GM19023 (cell line): ENCODE measurements around the gene BCAS4.
"Not testable (repeated sequence)": the region's sequence is repeated elsewhere in the genome, so short reads cannot be mapped to it uniquely, and the experiment has no call there.

Source experiments
- ATAC-seq: cut with Tn5 transposase; IDR thresholded peaks from one replicate; pipeline ENCODE4 v1.9.1; 2021; ENCODE audit warnings: mild to moderate bottlenecking, moderate library complexity; ENCODE audit not compliant: unreplicated experiment

Gene BCAS4

DNA sequence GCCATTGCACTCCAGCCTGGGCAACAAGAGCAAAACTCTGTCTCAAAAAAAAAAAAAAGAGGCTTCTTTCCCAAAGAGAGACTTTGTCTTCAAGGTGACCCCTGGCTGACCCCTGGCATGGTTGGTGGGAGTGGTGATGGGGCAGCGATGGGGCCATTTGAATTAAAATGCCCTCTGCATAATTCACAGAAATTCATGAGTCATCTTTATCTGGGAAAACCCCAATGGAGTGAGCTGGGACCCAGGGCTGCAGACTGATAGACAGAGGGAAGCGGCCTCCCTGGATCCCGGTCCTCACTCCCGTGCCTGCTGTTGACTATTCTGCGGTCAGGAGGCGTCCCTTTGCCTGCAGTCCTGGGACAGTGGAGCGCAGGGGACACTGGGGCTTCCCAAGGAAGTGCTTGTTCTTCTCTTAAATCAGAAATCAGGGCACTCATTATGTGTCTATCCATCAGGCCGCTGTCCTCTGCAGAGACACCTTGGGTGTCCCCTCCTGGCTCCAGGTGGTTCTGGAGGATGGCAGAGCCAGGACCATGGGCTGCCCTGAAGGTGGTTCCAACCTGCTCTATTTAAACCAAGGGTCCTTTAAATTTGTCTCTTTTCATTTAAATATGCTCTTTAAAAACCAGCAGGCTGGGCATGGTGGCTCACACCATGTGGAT, 23.3 kb upstream of the BCAS4 start:
- ATAC-seq: not testable (repeated sequence)

- ATAC-seq: no peak
Measured at GRCh38 chr20:50772420-50773185, 22.3 kb upstream of the BCAS4 start.

DNA sequence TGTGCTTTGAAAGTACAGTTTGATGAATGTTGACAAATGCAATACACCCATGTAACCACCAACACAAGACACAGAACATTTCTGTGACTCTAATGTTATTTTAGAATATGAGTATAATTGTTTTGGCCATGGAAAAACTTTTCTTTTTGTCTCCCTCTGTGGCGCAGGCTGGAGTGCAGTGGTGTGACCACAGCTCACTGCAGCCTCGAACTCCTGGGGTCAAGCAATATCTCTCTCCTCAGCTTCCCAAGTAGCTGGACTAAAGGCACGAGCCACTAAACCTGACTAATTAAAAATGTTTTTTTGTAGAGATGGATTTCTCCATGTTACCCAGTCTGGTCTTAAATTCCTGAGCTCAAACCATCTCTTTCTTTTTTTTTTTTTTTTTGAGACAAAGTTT, 20.3 kb upstream of the BCAS4 start:
- ATAC-seq: no peak

DNA sequence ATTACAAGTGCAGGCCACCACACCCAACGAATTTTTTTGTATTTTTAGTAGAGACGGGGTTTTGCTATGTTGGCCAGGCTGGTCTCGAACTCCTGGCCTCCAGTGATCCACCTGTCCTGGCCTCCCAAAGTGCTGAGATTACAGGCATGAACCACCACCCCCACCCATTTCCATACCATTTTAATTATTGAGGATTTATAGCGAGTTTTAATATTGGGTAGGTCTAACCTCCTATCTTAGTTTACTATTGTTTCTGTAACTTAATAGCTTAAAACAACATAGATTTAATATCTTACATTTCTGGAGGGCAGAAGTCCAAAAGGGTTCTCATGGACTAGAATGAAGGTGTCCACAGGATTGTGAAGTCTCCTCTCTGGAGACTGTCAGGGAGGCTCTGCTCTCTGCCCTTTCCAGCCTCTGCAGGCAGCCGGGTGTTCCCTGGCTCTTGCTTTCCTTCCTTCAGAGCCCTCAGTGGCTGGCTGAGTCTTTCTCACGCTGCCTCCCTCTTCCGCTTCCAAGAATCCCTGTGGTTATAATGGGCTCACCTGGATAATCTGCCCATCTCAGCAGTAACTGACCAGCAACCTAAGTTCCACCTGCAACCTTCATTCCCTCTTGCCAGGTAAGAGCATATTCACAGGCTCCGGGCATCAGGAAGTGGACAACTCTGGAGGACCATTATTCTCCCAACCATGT, 18.6 kb upstream of the BCAS4 start:
- ATAC-seq: no peak

- no peak for ATAC-seq
Measured at GRCh38 chr20:50777373-50777772, 17.5 kb upstream of the BCAS4 start.

GRCh38 chr20:50778994-50779393, 15.9 kb upstream of the BCAS4 start:
- not testable (repeated sequence) for ATAC-seq

- no peak for ATAC-seq
Measured at GRCh38 chr20:50783390-50783789, 11.5 kb upstream of the BCAS4 start.

GRCh38 chr20:50783903-50784302, 11.0 kb upstream of the BCAS4 start:
- no peak for ATAC-seq

- no peak for ATAC-seq
Measured at GRCh38 chr20:50784464-50784863, 10.4 kb upstream of the BCAS4 start.

DNA sequence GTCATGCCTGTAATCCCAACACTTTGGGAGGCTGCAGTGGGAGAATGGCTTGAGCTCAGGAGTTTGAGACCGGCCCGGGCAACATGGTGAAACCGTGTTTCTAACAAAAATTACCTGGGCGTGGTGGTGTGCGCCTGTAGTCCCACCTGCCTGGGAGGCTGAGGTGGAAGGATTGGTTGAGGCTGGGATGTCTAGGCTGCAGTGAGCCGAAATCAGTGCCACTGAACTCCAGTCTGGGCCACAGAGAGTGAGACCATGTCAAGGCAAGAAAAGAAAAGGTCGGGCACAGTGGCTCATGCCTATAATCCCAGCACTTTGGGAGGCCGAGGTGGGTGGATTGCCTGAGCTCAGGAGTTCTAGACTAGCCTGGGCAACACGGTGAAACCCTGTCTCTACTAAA, 8.2 kb upstream of the BCAS4 start:
- no peak for ATAC-seq

DNA sequence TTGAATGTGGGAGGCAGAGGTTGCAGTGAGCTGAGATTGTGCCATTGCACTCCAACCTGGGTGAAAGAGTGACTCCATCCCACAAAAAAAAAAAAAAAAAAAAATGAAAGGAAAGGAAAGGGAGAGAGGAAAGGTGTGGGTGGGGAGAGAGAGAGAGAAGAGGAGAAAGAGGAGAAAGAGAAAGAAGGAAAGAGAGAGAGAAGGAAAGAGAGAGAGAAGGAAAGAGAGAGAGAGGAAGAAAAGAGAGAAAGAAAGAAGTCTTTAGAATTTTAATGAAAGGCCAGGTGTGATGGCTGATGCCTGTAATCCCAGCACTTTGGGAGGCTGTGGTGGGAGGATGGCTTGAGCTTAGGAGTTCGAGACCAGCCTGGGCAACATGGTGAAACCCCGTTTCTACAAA, 7.7 kb upstream of the BCAS4 start:
- no peak for ATAC-seq

DNA sequence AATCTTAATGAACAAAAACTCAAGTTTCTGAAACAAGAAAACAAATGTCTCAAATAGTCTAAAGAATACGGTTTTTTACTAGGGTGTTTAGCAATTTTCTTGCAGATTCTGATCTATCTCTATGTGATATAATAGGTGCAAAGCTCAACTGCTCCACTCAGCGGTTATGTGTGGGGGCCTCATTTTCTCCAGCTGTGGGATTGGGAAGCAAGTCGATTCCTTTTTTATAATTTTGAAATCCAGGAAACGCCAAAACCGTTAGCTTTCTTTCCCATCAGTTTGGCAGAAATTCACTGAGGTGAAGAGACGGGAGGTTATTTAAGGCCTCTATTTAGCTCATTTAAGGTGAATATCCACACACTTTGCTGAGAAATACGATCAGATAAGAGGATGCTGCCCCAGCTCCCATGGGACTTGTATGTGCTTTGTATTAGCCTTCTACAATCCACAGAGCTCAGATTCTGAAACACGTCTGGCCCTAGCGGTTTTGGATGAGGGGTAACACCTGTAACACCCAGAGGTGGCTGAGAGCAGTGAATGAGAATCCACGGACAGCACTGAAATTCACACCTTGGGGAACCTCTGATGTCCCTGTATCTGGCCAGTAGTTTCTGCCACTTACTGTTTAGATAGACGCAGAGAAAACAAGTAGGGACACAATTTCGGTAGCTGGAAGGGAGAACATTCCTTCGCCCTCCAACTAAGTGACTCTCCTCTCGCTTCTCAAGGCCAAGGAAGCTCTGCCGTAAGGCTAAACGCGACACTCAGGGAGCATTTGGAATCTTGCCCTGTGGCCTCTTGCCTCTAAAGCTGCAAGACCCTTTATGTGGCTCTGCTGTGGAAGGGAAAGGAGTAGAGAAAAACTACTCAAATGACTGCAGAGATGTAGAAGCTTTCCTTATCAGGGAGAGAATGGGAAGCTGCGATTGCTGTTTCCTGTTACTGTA, 6.5 kb upstream of the BCAS4 start:
- no peak for ATAC-seq

DNA sequence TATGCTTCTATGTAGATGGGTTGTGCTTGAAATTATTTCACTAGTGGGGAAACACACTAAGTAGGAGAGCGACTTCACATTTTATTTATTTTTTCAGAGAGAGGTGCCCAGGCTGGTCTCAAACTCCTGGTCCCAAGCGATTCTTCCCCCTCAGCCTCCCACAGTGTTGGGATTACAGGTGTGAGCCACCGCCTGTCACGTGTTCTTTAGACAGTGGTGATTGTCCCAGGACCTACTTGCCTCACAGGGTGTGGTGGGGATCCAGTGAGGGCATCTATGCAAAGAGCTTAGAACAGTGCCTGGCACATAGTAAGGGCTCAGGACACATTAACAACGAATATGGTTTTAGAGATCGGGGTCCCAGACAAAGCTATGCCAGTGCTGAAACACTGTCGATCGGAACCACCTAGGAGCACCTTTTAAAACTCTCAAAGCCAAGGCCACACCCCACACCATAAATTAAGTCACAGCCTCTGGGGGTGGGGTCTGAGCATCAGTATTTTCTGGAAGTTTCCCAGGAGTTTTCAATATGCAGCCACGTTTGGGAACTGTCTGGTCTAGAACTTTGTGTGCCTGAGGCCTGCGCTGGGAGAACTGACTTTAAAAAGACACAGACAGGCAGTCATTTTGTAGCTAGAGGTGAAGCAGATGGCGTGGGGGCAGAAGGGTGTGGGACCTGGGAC, 4.8 kb upstream of the BCAS4 start:
- ATAC-seq: no peak

GRCh38 chr20:50790651-50791277, 4.1 kb upstream of the BCAS4 start:
- ATAC-seq: peak; percentile 49

DNA sequence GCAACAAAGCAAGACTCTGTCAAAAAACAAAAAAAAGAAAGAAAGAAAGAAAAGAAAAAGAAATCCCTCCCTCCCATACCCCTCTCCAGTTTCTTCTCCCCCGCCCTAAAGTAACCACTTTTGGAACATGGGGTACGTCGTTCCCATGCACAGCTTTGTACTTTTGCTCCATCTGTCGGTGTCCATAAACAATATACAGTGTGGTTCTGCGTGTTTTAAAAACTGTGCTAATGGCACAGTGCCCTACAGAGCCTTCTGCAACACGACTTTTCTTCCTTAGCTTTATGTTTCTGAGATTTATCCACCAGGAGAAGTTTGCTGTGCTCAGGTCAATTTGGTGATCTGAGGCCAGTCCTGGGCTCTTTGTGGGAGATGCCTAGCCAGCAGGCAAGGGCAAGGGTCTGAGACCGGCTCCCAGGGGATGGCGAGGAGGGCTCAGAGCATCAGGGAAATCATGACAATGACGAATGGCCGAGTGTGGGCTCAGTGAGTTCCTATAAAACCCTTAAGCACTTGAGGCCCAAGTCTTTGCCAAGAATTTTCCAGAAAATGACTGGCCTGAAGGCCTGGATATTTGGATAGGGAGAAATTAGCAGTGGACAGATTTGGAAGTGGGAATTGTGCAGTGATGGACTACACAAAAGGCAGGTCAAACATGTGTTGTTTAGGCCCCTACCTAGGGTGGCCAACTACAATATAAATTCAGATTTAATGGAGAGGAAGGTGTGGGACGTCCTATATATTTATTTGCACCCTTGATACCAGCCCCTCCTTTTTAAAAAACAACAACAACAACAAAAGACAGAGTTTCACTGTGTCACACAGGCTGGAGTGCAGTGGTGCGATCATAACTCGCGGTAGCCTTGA, 1.9 kb upstream of the BCAS4 start:
- ATAC-seq: no peak

GRCh38 chr20:50793575-50794016, 1.3 kb upstream of the BCAS4 start:
- not testable (repeated sequence) for ATAC-seq

DNA sequence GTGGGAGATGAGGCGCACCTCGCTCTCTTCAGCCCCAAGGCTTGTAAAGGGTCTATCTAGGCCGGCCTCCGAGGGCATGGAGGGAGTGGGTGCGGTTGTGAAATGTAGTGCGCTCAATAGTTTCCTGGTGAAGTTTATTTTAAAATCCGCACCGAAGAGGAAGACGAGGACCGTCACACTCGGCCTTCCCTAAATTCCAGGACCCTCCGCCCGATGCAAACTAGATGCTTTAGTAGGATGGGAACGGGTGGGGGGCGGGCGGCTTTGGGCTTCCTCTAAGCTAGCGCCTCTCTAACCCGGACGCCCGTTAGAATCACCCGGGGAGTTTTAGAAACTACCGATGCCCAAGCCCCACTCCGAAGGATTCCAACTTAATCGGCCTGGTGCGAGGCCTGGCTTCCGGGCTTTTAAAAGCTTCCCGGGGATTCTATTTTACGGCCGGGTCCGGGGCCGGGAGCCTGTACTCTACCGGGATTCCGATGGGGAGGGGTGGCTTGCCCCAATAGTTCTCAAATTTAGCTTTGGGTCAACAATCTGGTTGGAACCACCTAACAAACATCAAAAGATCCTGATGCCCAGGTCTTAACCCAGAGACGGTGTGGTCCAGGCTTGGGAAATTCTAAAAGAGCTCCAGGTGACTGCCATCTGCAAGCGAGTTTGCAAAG, 548 bp upstream of the BCAS4 start:
- ATAC-seq: peak; percentile 2

DNA sequence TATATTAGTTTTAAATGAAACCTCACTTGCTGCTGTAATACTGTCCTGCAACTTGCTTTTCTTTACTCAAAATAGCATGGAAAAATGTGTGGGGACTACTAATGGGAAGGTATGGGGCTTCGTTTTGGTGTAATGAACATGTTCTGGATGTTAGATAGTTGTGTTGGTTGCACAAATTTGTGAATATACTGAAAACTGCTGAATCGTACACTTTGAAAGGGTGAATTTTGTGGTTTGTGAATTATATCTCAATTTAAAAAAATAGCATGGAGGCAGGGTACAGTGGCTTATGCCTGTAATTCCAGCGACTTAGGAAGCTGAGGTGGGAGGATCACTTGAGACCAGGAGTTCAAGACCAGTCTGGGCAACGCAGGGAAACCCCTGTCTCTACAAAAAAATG, 2.3 kb downstream of the BCAS4 start:
- no peak for ATAC-seq
